Stimulated activated CD4-positive, alpha-beta T cell treated with anti-CD3 and anti-CD28 coated beads, Interleukin-15, amount 100 ng/mL, for 1 hour (primary cell): ENCODE results near the gene MYADML2.
"Not testable (repeated sequence)": the region's sequence is repeated elsewhere in the genome, so short reads cannot be mapped to it uniquely, and the experiment has no call there.

Source experiments
- DNase-seq, 2 donors: peaks; one replicate each; pipeline ENCODE4 v3.0.0-alpha.2; 2020; ENCODE audit warnings: low read depth in 1 of 2, low spot score in 1 of 2

The MYADML2 gene

GRCh38 chr17:81947189-81947588, at the start of gene MYADML2:
TSS of gene MYADML2 (minus strand) at chr17:81947233. CDS start at chr17:81941741, 5,492 bp downstream.
- DNase-seq = no peak

GRCh38 chr17:81996232-81996756, 49.3 kb upstream of the MYADML2 start:
- no peak for DNase-seq

- DNase-seq = no peak
These were observed 48.6 kb upstream of the MYADML2 start for GRCh38 chr17:81995463-81996231.

- DNase-seq = no peak
These were observed 47.8 kb upstream of the MYADML2 start for GRCh38 chr17:81994593-81995462.

- no peak for DNase-seq
These were observed 46.9 kb upstream of the MYADML2 start for GRCh38 chr17:81993729-81994592.

- DNase-seq = no peak
These were observed 45.5 kb upstream of the MYADML2 start for GRCh38 chr17:81992306-81993102.

- DNase-seq = no peak
These were observed 44.8 kb upstream of the MYADML2 start for GRCh38 chr17:81991684-81992305.

GRCh38 chr17:81990836-81991683, 44.0 kb upstream of the MYADML2 start:
- no peak for DNase-seq

- no peak for DNase-seq
These were observed 40.2 kb upstream of the MYADML2 start for GRCh38 chr17:81987161-81987770.

GRCh38 chr17:81986606-81987005, 39.6 kb upstream of the MYADML2 start:
- DNase-seq = no peak

GRCh38 chr17:81984773-81985410, 37.9 kb upstream of the MYADML2 start:
- DNase-seq = no peak

- no peak for DNase-seq
These were observed 36.8 kb upstream of the MYADML2 start for GRCh38 chr17:81983639-81984373.

GRCh38 chr17:81983011-81983638, 36.1 kb upstream of the MYADML2 start:
- DNase-seq = no peak

GRCh38 chr17:81981511-81981910, 34.5 kb upstream of the MYADML2 start:
- DNase-seq = not testable (repeated sequence)

GRCh38 chr17:81980707-81981343, 33.8 kb upstream of the MYADML2 start:
- no peak for DNase-seq

GRCh38 chr17:81980122-81980521, 33.1 kb upstream of the MYADML2 start:
- no peak for DNase-seq
